ENCODE results near the gene MACROD2. TPM values are rescaled to one million over a fixed set of nuclear protein-coding genes. Genes with fewer than 3 reads are reported as not detected.

MACROD2 gene
- total RNA-seq, 1 donor from 2014 or later, result 3.5 TPM

- H3K4me3 ChIP-seq, result no peak overlapping the region
- H3K4me1 ChIP-seq, result no peaks in the 10 kb centered on the region
- TF ChIP-seq, protein P1, sequence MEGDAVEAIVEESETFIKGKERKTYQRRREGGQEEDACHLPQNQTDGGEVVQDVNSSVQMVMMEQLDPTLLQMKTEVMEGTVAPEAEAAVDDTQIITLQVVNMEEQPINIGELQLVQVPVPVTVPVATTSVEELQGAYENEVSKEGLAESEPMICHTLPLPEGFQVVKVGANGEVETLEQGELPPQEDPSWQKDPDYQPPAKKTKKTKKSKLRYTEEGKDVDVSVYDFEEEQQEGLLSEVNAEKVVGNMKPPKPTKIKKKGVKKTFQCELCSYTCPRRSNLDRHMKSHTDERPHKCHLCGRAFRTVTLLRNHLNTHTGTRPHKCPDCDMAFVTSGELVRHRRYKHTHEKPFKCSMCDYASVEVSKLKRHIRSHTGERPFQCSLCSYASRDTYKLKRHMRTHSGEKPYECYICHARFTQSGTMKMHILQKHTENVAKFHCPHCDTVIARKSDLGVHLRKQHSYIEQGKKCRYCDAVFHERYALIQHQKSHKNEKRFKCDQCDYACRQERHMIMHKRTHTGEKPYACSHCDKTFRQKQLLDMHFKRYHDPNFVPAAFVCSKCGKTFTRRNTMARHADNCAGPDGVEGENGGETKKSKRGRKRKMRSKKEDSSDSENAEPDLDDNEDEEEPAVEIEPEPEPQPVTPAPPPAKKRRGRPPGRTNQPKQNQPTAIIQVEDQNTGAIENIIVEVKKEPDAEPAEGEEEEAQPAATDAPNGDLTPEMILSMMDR (IDR thresholded peaks at IDR 0.05), result no peak
- intact Hi-C loops (cut with DNase I), result no loop called here
- no peaks in the 10 kb centered on the region for H3K9me3 ChIP-seq
- H3K27ac ChIP-seq, result no peak overlapping the region
- H3K36me3 ChIP-seq, result no peaks in the 10 kb centered on the region
- no peak for DNase-seq (ENCODE audit: low spot score in 2 of 2)
- H3K27me3 ChIP-seq, result no peaks in the 10 kb centered on the region
These were observed 1315.0 kb downstream of the MACROD2 start for GRCh38 chr20:15310361-15310760.

DNA sequence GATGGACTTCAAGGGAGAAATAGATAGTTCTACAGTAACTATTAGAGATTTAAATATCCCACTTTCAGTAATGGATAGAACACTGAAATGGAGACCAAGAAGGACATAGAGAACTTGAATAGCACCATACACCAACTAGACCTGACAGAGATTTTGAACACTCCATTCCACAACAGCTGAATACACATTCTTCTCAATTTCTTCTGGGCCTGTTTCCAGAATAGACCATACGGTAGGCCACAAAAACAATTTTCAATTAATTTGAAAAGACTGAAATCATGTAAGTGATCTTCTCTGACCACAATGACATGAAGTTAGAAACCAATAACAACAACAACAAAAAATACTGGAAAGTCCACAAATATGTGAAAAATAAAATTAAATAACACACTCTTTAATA lies 1321.2 kb downstream of the MACROD2 start:
- H3K4me3 ChIP-seq, result no peak overlapping the region
- H3K27ac ChIP-seq, result no peak overlapping the region
- no peaks in the 10 kb centered on the region for H3K9me3 ChIP-seq
- no peaks in the 10 kb centered on the region for H3K27me3 ChIP-seq
- DNase-seq (ENCODE audit: low spot score in 2 of 2), result no peak
- H3K36me3 ChIP-seq, result no peaks in the 10 kb centered on the region
- TF ChIP-seq, protein P1 (IDR thresholded peaks at IDR 0.05), result no peak
- no peaks in the 10 kb centered on the region for H3K4me1 ChIP-seq
- intact Hi-C loops (cut with DNase I), result no loop called here

DNA sequence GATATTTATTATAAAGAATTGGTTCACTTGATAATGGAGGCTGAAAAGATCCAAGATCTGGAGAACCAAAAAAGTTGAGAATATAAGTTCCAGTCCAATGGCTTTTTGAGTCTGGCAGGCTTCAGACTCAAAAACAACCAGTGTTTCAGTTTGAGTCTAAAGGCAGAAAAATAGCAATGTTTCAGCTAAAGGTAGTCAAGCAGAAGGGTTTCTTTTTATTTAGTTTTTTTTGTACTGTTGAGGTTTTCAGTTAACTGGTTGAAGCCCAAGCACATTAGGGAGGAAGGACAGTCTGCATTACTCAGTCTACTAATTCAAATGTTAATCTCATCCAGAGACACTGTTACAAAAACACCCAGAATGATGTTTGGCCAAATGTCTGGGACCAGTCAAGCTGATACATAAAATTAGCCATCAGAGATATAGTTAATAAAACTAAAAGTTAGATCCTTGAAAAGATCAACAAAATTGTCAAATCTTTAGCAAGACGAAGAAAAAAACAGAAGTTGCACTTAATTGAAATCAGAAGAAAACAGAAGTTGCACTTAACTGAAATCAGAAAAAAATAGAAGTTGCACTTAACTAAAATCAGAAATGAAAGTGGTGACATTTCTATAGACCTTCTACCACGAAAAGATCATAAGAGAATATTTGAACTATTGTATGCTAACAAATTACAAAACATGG lies 1322.4 kb downstream of the MACROD2 start:
- H3K4me1 ChIP-seq, result no peaks in the 10 kb centered on the region
- DNase-seq (ENCODE audit: low spot score in 2 of 2), result no peak
- TF ChIP-seq, protein P1 (IDR thresholded peaks at IDR 0.05), result no peak
- no peak overlapping the region for H3K27ac ChIP-seq
- H3K9me3 ChIP-seq, result no peaks in the 10 kb centered on the region
- no peaks in the 10 kb centered on the region for H3K36me3 ChIP-seq
- no peak overlapping the region for H3K4me3 ChIP-seq
- intact Hi-C loops (cut with DNase I), result no loop called here
- H3K27me3 ChIP-seq, result no peaks in the 10 kb centered on the region

- no peaks in the 10 kb centered on the region for H3K27me3 ChIP-seq
- TF ChIP-seq, protein P1 (IDR thresholded peaks at IDR 0.05), result no peak
- H3K4me3 ChIP-seq, result no peak overlapping the region
- no peak for DNase-seq (ENCODE audit: low spot score in 2 of 2)
- H3K4me1 ChIP-seq, result no peaks in the 10 kb centered on the region
- H3K9me3 ChIP-seq, result no peaks in the 10 kb centered on the region
- no peak overlapping the region for H3K27ac ChIP-seq
- H3K36me3 ChIP-seq, result no peaks in the 10 kb centered on the region
- intact Hi-C loops (cut with DNase I), result no loop called here
These were observed 1323.4 kb downstream of the MACROD2 start for GRCh38 chr20:15318682-15319081.

GRCh38 chr20:15319439-15319838 lies 1324.1 kb downstream of the MACROD2 start:
- Histone ChIP-seq H3K27me3 (no peaks in the 10 kb centered on the region), H3K4me1 (no peaks in the 10 kb centered on the region), H3K27ac (no peak overlapping the region), H3K36me3 (no peaks in the 10 kb centered on the region), H3K4me3 (no peak overlapping the region), H3K9me3 (no peaks in the 10 kb centered on the region)
- intact Hi-C loops (cut with DNase I), result no loop called here
- DNase-seq (ENCODE audit: low spot score in 2 of 2), result no peak
- TF ChIP-seq, protein P1 (IDR thresholded peaks at IDR 0.05), result no peak

DNA sequence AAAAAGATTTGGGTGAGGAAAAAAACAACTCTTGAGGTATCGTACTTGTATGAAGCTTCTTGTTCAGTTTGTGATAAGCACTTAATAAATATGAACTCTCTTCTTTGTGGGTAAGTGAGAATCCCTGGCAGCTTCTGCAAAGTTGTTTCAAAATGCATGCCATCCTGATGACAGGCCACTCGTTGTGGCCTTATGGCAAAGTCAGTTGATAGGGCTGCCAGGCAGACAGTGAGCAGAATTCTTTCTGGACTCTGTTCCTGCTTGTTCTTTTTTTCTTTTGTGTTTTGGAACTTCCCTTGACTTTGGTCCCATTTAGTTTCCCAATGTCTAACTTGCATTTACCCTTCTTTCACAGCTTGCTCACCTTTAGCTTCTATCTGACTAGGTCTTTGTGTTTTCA lies 1325.6 kb downstream of the MACROD2 start:
- H3K36me3 ChIP-seq, result no peaks in the 10 kb centered on the region
- intact Hi-C loops (cut with DNase I), result no loop called here
- H3K4me1 ChIP-seq, result no peaks in the 10 kb centered on the region
- H3K27ac ChIP-seq, result no peak overlapping the region
- H3K9me3 ChIP-seq, result no peaks in the 10 kb centered on the region
- no peak for DNase-seq (ENCODE audit: low spot score in 2 of 2)
- TF ChIP-seq, protein P1 (IDR thresholded peaks at IDR 0.05), result no peak
- H3K4me3 ChIP-seq, result no peak overlapping the region
- H3K27me3 ChIP-seq, result no peaks in the 10 kb centered on the region
